ENCODE data around the gene BLTP3A. TPM values are rescaled to one million over a fixed set of nuclear protein-coding genes. Genes with fewer than 3 reads are reported as not detected.

Gene BLTP3A
- polyA plus RNA-seq, 1 donor from 2014 or later = 11.2 TPM

DNA sequence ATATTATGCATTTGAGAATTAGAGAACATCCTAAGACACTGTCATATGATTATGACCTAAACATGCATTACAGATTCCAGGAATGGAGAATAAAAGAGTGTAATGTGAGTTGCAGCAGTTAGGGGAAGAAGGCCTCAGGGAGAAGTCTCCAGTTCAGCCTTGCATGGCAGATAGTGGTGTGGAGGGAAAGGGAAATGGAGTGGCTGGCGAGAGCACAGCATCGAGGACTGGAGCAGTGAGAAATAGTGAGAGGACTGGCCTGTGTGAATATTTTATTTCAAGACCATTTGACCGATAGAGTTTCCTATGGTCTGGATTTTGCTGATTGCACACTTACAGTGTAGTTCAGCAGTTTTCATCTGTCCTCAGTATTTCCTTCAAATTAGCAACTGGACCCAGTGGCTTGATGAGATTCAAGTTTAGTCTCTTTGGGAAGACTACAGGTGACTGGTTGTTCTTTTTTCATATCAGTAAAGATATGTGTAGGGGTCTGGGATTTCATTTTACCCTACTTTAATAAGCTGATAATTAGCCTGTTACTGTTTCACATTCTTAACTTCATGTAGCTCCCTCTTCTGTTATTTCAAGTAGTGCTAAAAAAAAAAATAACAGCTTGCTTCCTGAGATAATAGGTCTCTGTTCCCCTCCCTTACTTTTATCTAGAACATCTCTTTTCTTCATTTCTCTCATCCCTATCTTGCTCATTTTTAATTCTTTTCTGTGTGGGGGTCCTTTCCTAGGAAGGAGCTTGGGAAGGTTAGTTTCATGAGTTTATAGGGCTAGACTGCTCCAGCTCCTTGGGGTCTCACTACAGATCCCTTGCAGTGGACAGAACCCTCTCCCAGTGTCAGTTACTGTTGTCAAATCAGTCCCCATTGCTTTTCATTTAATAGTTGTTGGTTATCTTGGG lies 27.9 kb downstream of the BLTP3A start:
- TF ChIP-seq TAF1 (IDR thresholded peaks at IDR 0.05; ENCODE audit: low read depth) (no peak), EZH2 (IDR thresholded peaks at IDR 0.05; ENCODE audit: borderline replicate concordance, insufficient read depth, low read length, poor library complexity, severe bottlenecking) (no peak), EP300 (conservative IDR thresholded peaks at IDR 0.05; ENCODE audit: poor library complexity, severe bottlenecking) (no peak), POLR2AphosphoS5 (IDR thresholded peaks at IDR 0.05) (no peak), RAD21 (conservative IDR thresholded peaks at IDR 0.05) (no peak), MXI1 (conservative IDR thresholded peaks at IDR 0.05; ENCODE audit: poor library complexity, severe bottlenecking) (no peak), SMC3 (conservative IDR thresholded peaks at IDR 0.05; ENCODE audit: poor library complexity) (no peak)
- TF ChIP-seq, protein P1, sequence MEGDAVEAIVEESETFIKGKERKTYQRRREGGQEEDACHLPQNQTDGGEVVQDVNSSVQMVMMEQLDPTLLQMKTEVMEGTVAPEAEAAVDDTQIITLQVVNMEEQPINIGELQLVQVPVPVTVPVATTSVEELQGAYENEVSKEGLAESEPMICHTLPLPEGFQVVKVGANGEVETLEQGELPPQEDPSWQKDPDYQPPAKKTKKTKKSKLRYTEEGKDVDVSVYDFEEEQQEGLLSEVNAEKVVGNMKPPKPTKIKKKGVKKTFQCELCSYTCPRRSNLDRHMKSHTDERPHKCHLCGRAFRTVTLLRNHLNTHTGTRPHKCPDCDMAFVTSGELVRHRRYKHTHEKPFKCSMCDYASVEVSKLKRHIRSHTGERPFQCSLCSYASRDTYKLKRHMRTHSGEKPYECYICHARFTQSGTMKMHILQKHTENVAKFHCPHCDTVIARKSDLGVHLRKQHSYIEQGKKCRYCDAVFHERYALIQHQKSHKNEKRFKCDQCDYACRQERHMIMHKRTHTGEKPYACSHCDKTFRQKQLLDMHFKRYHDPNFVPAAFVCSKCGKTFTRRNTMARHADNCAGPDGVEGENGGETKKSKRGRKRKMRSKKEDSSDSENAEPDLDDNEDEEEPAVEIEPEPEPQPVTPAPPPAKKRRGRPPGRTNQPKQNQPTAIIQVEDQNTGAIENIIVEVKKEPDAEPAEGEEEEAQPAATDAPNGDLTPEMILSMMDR (IDR thresholded peaks at IDR 0.05; ENCODE audit: poor library complexity, severe bottlenecking) = no peak
- TF ChIP-seq, protein P2, sequence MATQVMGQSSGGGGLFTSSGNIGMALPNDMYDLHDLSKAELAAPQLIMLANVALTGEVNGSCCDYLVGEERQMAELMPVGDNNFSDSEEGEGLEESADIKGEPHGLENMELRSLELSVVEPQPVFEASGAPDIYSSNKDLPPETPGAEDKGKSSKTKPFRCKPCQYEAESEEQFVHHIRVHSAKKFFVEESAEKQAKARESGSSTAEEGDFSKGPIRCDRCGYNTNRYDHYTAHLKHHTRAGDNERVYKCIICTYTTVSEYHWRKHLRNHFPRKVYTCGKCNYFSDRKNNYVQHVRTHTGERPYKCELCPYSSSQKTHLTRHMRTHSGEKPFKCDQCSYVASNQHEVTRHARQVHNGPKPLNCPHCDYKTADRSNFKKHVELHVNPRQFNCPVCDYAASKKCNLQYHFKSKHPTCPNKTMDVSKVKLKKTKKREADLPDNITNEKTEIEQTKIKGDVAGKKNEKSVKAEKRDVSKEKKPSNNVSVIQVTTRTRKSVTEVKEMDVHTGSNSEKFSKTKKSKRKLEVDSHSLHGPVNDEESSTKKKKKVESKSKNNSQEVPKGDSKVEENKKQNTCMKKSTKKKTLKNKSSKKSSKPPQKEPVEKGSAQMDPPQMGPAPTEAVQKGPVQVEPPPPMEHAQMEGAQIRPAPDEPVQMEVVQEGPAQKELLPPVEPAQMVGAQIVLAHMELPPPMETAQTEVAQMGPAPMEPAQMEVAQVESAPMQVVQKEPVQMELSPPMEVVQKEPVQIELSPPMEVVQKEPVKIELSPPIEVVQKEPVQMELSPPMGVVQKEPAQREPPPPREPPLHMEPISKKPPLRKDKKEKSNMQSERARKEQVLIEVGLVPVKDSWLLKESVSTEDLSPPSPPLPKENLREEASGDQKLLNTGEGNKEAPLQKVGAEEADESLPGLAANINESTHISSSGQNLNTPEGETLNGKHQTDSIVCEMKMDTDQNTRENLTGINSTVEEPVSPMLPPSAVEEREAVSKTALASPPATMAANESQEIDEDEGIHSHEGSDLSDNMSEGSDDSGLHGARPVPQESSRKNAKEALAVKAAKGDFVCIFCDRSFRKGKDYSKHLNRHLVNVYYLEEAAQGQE (IDR thresholded peaks at IDR 0.05; ENCODE audit: borderline replicate concordance) = no peak
- H3K9me2 ChIP-seq (ENCODE audit: insufficient read depth, low read length) = no peaks in the 10 kb centered on the region

GRCh38 chr6:34829137-34829536 lies 37.3 kb downstream of the BLTP3A start:
- no peak for TF ChIP-seq MXI1 (conservative IDR thresholded peaks at IDR 0.05; ENCODE audit: poor library complexity, severe bottlenecking)
- TF ChIP-seq RAD21 (conservative IDR thresholded peaks at IDR 0.05) = no peak
- TF ChIP-seq SMC3 (conservative IDR thresholded peaks at IDR 0.05; ENCODE audit: poor library complexity) = no peak
- no peak for TF ChIP-seq TAF1 (IDR thresholded peaks at IDR 0.05; ENCODE audit: low read depth)
- TF ChIP-seq, protein P2 (IDR thresholded peaks at IDR 0.05; ENCODE audit: borderline replicate concordance) = no peak
- no peak for TF ChIP-seq POLR2AphosphoS5 (IDR thresholded peaks at IDR 0.05)
- TF ChIP-seq, protein P1 (IDR thresholded peaks at IDR 0.05; ENCODE audit: poor library complexity, severe bottlenecking) = no peak
- TF ChIP-seq EP300 (conservative IDR thresholded peaks at IDR 0.05; ENCODE audit: poor library complexity, severe bottlenecking) = no peak
- no peak for TF ChIP-seq EZH2 (IDR thresholded peaks at IDR 0.05; ENCODE audit: borderline replicate concordance, insufficient read depth, low read length, poor library complexity, severe bottlenecking)
- H3F3A ChIP-seq (ENCODE audit: insufficient read depth, low read length, poor library complexity, severe bottlenecking) = no peaks in the 10 kb centered on the region
- H2AFZ ChIP-seq (ENCODE audit: low read depth, low read length) = no peak overlapping the region
- no peak overlapping the region for H3K4me3 ChIP-seq (ENCODE audit: low read length)
- H3K9me2 ChIP-seq (ENCODE audit: insufficient read depth, low read length) = no peaks in the 10 kb centered on the region
- H4K20me1 ChIP-seq (ENCODE audit: insufficient read depth) = no peaks in the 10 kb centered on the region
- no peaks in the 10 kb centered on the region for H3K36me3 ChIP-seq (ENCODE audit: insufficient read depth, low read length)
- no peak overlapping the region for H3K4me2 ChIP-seq (ENCODE audit: low read length)
- no peak overlapping the region for H3K27ac ChIP-seq (ENCODE audit: low read length)
- H3K27me3 ChIP-seq (ENCODE audit: insufficient read depth, low read depth, low read length) = no peaks in the 10 kb centered on the region
- H3K79me2 ChIP-seq (replicated peaks; ENCODE audit: insufficient read depth, low read length) = no peaks in the 10 kb centered on the region
- H3K9me3 ChIP-seq (ENCODE audit: low read length) = no peaks in the 10 kb centered on the region
- H3K9ac ChIP-seq (ENCODE audit: low read length) = no peak overlapping the region

More for the DNA sequence above, 27.9 kb downstream of the BLTP3A start:
- H3K36me3 ChIP-seq (ENCODE audit: insufficient read depth, low read length) = no peaks in the 10 kb centered on the region
- H3K79me2 ChIP-seq (replicated peaks; ENCODE audit: insufficient read depth, low read length) = peaks cover under 1% of the 10 kb centered on the region
- H3K9me3 ChIP-seq (ENCODE audit: low read length) = no peaks in the 10 kb centered on the region
- no peaks in the 10 kb centered on the region for H4K20me1 ChIP-seq (ENCODE audit: insufficient read depth)
- H3K27ac ChIP-seq (ENCODE audit: low read length) = no peak overlapping the region
- H3F3A ChIP-seq (ENCODE audit: insufficient read depth, low read length, poor library complexity, severe bottlenecking) = no peaks in the 10 kb centered on the region
- H2AFZ ChIP-seq (ENCODE audit: low read depth, low read length) = no peak overlapping the region
- no peak overlapping the region for H3K4me2 ChIP-seq (ENCODE audit: low read length)
- no peak overlapping the region for H3K4me3 ChIP-seq (ENCODE audit: low read length)
- no peaks in the 10 kb centered on the region for H3K27me3 ChIP-seq (ENCODE audit: insufficient read depth, low read depth, low read length)
- no peak overlapping the region for H3K9ac ChIP-seq (ENCODE audit: low read length)
